OCI-LY3 (cell line): ENCODE results near the gene BMPR1B.

ENCODE experiments used
- H2AFZ ChIP-seq: fragments of 200-600, 300-600 bp; shearing (Covaris generic); 2 replicates; pipeline ENCODE4 v1.6.0; 2014; ENCODE audit warnings: antibody characterized with exemption, low read depth, low read length
- H3K27ac ChIP-seq: fragments of 200-600, 300-600 bp; sonication (generic); 2 replicates; pipeline ENCODE4 v1.5.1; 2014; ENCODE audit warnings: mild to moderate bottlenecking, low read length, moderate library complexity, mixed read lengths
- H3K27me3 ChIP-seq: fragments of 200-600, 300-600 bp; sonication (generic); 2 replicates; pipeline ENCODE4 v1.6.1; 2014; ENCODE audit warnings: low read depth, low read length, mixed read lengths
- H3K36me3 ChIP-seq: fragments of 200-600, 300-600 bp; sonication (generic); replicated peaks from 2 replicates; pipeline ENCODE3; 2014; ENCODE audit warnings: low read depth, low read length, mixed read lengths
- H3K4me1 ChIP-seq: fragments of 300-600, 200-600 bp; sonication (generic); 2 replicates; pipeline ENCODE4 v1.6.1; 2014; ENCODE audit warnings: low read length, mixed read lengths
- H3K4me2 ChIP-seq: fragments of 200-600, 300-600 bp; sonication (generic); 2 replicates; pipeline ENCODE4 v1.6.1; 2014; ENCODE audit warnings: low read length, mixed read lengths
- H3K4me3 ChIP-seq: fragments of 300-600, 200-600 bp; sonication (generic); 2 replicates; pipeline ENCODE4 v1.5.1; 2014; ENCODE audit warnings: antibody characterized with exemption, mild to moderate bottlenecking, low read length, moderate library complexity
- H3K79me2 ChIP-seq: fragments of 300-600, 200-600 bp; shearing (Covaris generic); 2 replicates; pipeline ENCODE4 v1.6.1; 2014; ENCODE audit warnings: mild to moderate bottlenecking, low read length, mixed read lengths
- H3K9ac ChIP-seq: fragments of 300-600, 200-600 bp; shearing (Covaris generic); 2 replicates; pipeline ENCODE4 v1.6.0; 2014; ENCODE audit warnings: mild to moderate bottlenecking, low read length, moderate library complexity
- H3K9me3 ChIP-seq: fragments of 200-600, 300-600 bp; shearing (Covaris generic); 2 replicates; pipeline ENCODE4 v1.6.1; 2014; ENCODE audit warnings: low read length, mixed read lengths; ENCODE audit not compliant: insufficient read depth
- H4K20me1 ChIP-seq: fragments of 200-600, 300-600 bp; sonication (generic); 2 replicates; pipeline ENCODE4 v1.6.1; 2016; ENCODE audit warnings: low read length, mixed read lengths; ENCODE audit not compliant: insufficient read depth
- CTCF ChIP-seq: fragments of 200-600, 300-600 bp; sonication (generic); IDR thresholded peaks from 2 replicates; pipeline ENCODE4 v1.5.1; 2014; ENCODE audit warnings: antibody characterized with exemption, low read length, low read depth
- EZH2phosphoT487 ChIP-seq: fragments of 200-600 bp; shearing (Covaris generic); IDR thresholded peaks from 2 replicates; pipeline ENCODE4 v1.6.1; 2018; ENCODE audit warnings: antibody characterized with exemption, mixed run types, low read depth

The BMPR1B gene

GRCh38 chr4:95073646-95074045 is 315.9 kb downstream of the BMPR1B start:
- TF ChIP-seq EZH2phosphoT487 (no peak), CTCF (no peak)
- H2AFZ ChIP-seq = no peak overlapping the region
- no peaks in the 10 kb centered on the region for H4K20me1 ChIP-seq
- H3K9ac ChIP-seq = no peak overlapping the region
- H3K27me3 ChIP-seq = no peaks in the 10 kb centered on the region
- no peak overlapping the region for H3K27ac ChIP-seq
- H3K4me3 ChIP-seq = no peak overlapping the region
- no peaks in the 10 kb centered on the region for H3K9me3 ChIP-seq
- peaks cover 17% of the 10 kb centered on the region for H3K4me1 ChIP-seq
- no peak overlapping the region for H3K4me2 ChIP-seq
- H3K36me3 ChIP-seq = no peaks in the 10 kb centered on the region
- H3K79me2 ChIP-seq = no peaks in the 10 kb centered on the region

GRCh38 chr4:95077864-95078263 is 320.1 kb downstream of the BMPR1B start:
- H3K9ac ChIP-seq = no peak overlapping the region
- no peaks in the 10 kb centered on the region for H4K20me1 ChIP-seq
- H3K27me3 ChIP-seq = no peaks in the 10 kb centered on the region
- H2AFZ ChIP-seq = no peak overlapping the region
- no peak overlapping the region for H3K4me2 ChIP-seq
- peaks cover 14% of the 10 kb centered on the region; the same call in 1 of the 2 replicates for H3K4me1 ChIP-seq
- H3K27ac ChIP-seq = no peak overlapping the region
- H3K36me3 ChIP-seq = no peaks in the 10 kb centered on the region
- TF ChIP-seq EZH2phosphoT487 (no peak), CTCF (no peak)
- no peaks in the 10 kb centered on the region for H3K79me2 ChIP-seq
- H3K4me3 ChIP-seq = no peak overlapping the region
- no peaks in the 10 kb centered on the region for H3K9me3 ChIP-seq

- Histone ChIP-seq H3K9ac (no peak overlapping the region), H3K4me1 (peaks cover 14% of the 10 kb centered on the region; the same call in 1 of the 2 replicates), H3K79me2 (no peaks in the 10 kb centered on the region), H3K27me3 (no peaks in the 10 kb centered on the region), H3K36me3 (no peaks in the 10 kb centered on the region), H3K27ac (no peak overlapping the region), H3K4me2 (no peak overlapping the region), H3K9me3 (no peaks in the 10 kb centered on the region), H2AFZ (no peak overlapping the region), H4K20me1 (no peaks in the 10 kb centered on the region), H3K4me3 (no peak overlapping the region)
- TF ChIP-seq EZH2phosphoT487 (no peak), CTCF (no peak)
Observed at GRCh38 chr4:95080969-95081368, 323.2 kb downstream of the BMPR1B start.

GRCh38 chr4:95084584-95084983 is 326.8 kb downstream of the BMPR1B start:
- H3K9ac ChIP-seq = no peak overlapping the region
- no peak overlapping the region for H3K4me3 ChIP-seq

More at GRCh38 chr4:95084584-95084983, 326.8 kb downstream of the BMPR1B start:
- no peaks in the 10 kb centered on the region for H3K27me3 ChIP-seq
- H3K27ac ChIP-seq = no peak overlapping the region
- H3K4me2 ChIP-seq = no peak overlapping the region
- H3K79me2 ChIP-seq = no peaks in the 10 kb centered on the region
- no peak overlapping the region for H2AFZ ChIP-seq
- no peaks in the 10 kb centered on the region for H4K20me1 ChIP-seq
- H3K9me3 ChIP-seq = no peaks in the 10 kb centered on the region
- H3K4me1 ChIP-seq = no peaks in the 10 kb centered on the region
- TF ChIP-seq EZH2phosphoT487 (no peak), CTCF (no peak)
- H3K36me3 ChIP-seq = no peaks in the 10 kb centered on the region
